ES-I3 (cell line): Measurements from ENCODE around the gene CELF3.
"Not testable (repeated sequence)": the region's sequence is repeated elsewhere in the genome, so short reads cannot be mapped to it uniquely, and the experiment has no call there.

ENCODE experiments used
- H3K36me3 ChIP-seq: 2 replicates; pipeline ENCODE4 v1.6.1; 2013; ENCODE audit warnings: mild to moderate bottlenecking, low read length, control low read depth, moderate library complexity; ENCODE audit not compliant: insufficient read depth
- H3K4me1 ChIP-seq: 2 replicates; pipeline ENCODE4 v1.6.1; 2013; ENCODE audit warnings: mild to moderate bottlenecking, control low read depth, low read length; ENCODE audit not compliant: insufficient read depth
- H3K9ac ChIP-seq: 2 replicates; pipeline ENCODE4 v1.6.1; 2013; ENCODE audit warnings: low read depth, mild to moderate bottlenecking, low read length, moderate library complexity
- H3K9me3 ChIP-seq: 2 replicates; pipeline ENCODE4 v1.6.1; 2013; ENCODE audit warnings: mild to moderate bottlenecking, low read length, moderate library complexity; ENCODE audit not compliant: control insufficient read depth, insufficient read depth

CELF3 gene

GRCh38 chr1:151701515-151701914, 15.1 kb downstream of the CELF3 start:
- H3K36me3 ChIP-seq = peaks cover 12% of the 10 kb centered on the region; the same call in 1 of the 2 replicates
- H3K9ac ChIP-seq = no peak overlapping the region
- no peaks in the 10 kb centered on the region for H3K9me3 ChIP-seq
- H3K4me1 ChIP-seq = no peaks in the 10 kb centered on the region

GRCh38 chr1:151693057-151693651, 23.4 kb downstream of the CELF3 start:
- Histone ChIP-seq H3K9ac (no peak overlapping the region), H3K9me3 (no peaks in the 10 kb centered on the region), H3K36me3 (peaks cover 9% of the 10 kb centered on the region; the same call in 1 of the 2 replicates), H3K4me1 (no peaks in the 10 kb centered on the region)

- H3K36me3 ChIP-seq = peaks cover 6% of the 10 kb centered on the region; the same call in 1 of the 2 replicates
- no peaks in the 10 kb centered on the region for H3K4me1 ChIP-seq
- H3K9ac ChIP-seq = no peak overlapping the region
Observed at GRCh38 chr1:151692226-151692625, 24.4 kb downstream of the CELF3 start.

GRCh38 chr1:151689494-151689893, 27.1 kb downstream of the CELF3 start:
- Histone ChIP-seq H3K4me1 (no peaks in the 10 kb centered on the region), H3K9ac (no peak overlapping the region), H3K36me3 (0 out of 2 replicates have a peak, but pooled peaks cover 6% of the 10 kb centered on the region), H3K9me3 (no peaks in the 10 kb centered on the region; the same call in 1 of the 2 replicates)

More at GRCh38 chr1:151692226-151692625, 24.4 kb downstream of the CELF3 start:
- no peaks in the 10 kb centered on the region for H3K9me3 ChIP-seq

GRCh38 chr1:151686561-151686960, 30.0 kb downstream of the CELF3 start:
- H3K4me1 ChIP-seq = no peaks in the 10 kb centered on the region
- H3K9me3 ChIP-seq = no peaks in the 10 kb centered on the region; the same call in 1 of the 2 replicates
- H3K36me3 ChIP-seq = no peaks in the 10 kb centered on the region

GRCh38 chr1:151684128-151684527, 32.5 kb downstream of the CELF3 start:
- Histone ChIP-seq H3K4me1 (no peaks in the 10 kb centered on the region), H3K9ac (no peak overlapping the region), H3K36me3 (no peaks in the 10 kb centered on the region), H3K9me3 (no peaks in the 10 kb centered on the region; the same call in 1 of the 2 replicates)

More at GRCh38 chr1:151686561-151686960, 30.0 kb downstream of the CELF3 start:
- no peak overlapping the region for H3K9ac ChIP-seq

GRCh38 chr1:151682901-151683300, 33.7 kb downstream of the CELF3 start:
- H3K9ac ChIP-seq, H3K9me3 ChIP-seq, H3K36me3 ChIP-seq, H3K4me1 ChIP-seq: not testable (repeated sequence)

- H3K9me3 ChIP-seq = no peaks in the 10 kb centered on the region; the same call in 1 of the 2 replicates
- H3K36me3 ChIP-seq = no peaks in the 10 kb centered on the region
- H3K4me1 ChIP-seq = no peaks in the 10 kb centered on the region
- no peak overlapping the region for H3K9ac ChIP-seq
Observed at GRCh38 chr1:151681923-151682322, 34.7 kb downstream of the CELF3 start.

GRCh38 chr1:151680826-151681225, 35.8 kb downstream of the CELF3 start:
- Histone ChIP-seq H3K9ac (no peak overlapping the region), H3K36me3 (no peaks in the 10 kb centered on the region), H3K4me1 (no peaks in the 10 kb centered on the region)

GRCh38 chr1:151680391-151680790, 36.2 kb downstream of the CELF3 start:
- no peak overlapping the region for H3K9ac ChIP-seq
- no peaks in the 10 kb centered on the region for H3K4me1 ChIP-seq
- H3K9me3 ChIP-seq = no peaks in the 10 kb centered on the region
- no peaks in the 10 kb centered on the region for H3K36me3 ChIP-seq

More at GRCh38 chr1:151680826-151681225, 35.8 kb downstream of the CELF3 start:
- H3K9me3 ChIP-seq = no peaks in the 10 kb centered on the region; the same call in 1 of the 2 replicates

- no peaks in the 10 kb centered on the region for H3K9me3 ChIP-seq
- H3K9ac ChIP-seq = no peak overlapping the region
- H3K36me3 ChIP-seq = no peaks in the 10 kb centered on the region; the same call in 1 of the 2 replicates
- H3K4me1 ChIP-seq = no peaks in the 10 kb centered on the region
Observed at GRCh38 chr1:151673407-151673806, 43.2 kb downstream of the CELF3 start.

GRCh38 chr1:151670036-151670675, 46.4 kb downstream of the CELF3 start:
- not testable (repeated sequence) for H3K36me3 ChIP-seq, H3K9ac ChIP-seq, H3K4me1 ChIP-seq, H3K9me3 ChIP-seq

GRCh38 chr1:151668090-151668489, 48.5 kb downstream of the CELF3 start:
- Histone ChIP-seq H3K9ac (no peak overlapping the region), H3K4me1 (no peaks in the 10 kb centered on the region), H3K36me3 (no peaks in the 10 kb centered on the region; the same call in 1 of the 2 replicates)

GRCh38 chr1:151661751-151662150, 54.9 kb downstream of the CELF3 start:
- H3K4me1 ChIP-seq = no peaks in the 10 kb centered on the region
- no peaks in the 10 kb centered on the region for H3K36me3 ChIP-seq
- no peak overlapping the region for H3K9ac ChIP-seq
- no peaks in the 10 kb centered on the region for H3K9me3 ChIP-seq

More at GRCh38 chr1:151668090-151668489, 48.5 kb downstream of the CELF3 start:
- no peaks in the 10 kb centered on the region for H3K9me3 ChIP-seq

GRCh38 chr1:151655371-151655770, 61.2 kb downstream of the CELF3 start:
- Histone ChIP-seq H3K9me3 (peaks cover 5% of the 10 kb centered on the region; the same call in 1 of the 2 replicates), H3K36me3 (no peaks in the 10 kb centered on the region), H3K9ac (no peak overlapping the region), H3K4me1 (no peaks in the 10 kb centered on the region)
